ENCODE data around the gene SYCP2. TPM values are rescaled to one million over a fixed set of nuclear protein-coding genes. Genes with fewer than 3 reads are reported as not detected.

SYCP2 gene
- polyA plus RNA-seq, 1 donor (not counting 4 experiments of a cell fraction or from before 2014, with no cell fraction given): 0.12 TPM

DNA sequence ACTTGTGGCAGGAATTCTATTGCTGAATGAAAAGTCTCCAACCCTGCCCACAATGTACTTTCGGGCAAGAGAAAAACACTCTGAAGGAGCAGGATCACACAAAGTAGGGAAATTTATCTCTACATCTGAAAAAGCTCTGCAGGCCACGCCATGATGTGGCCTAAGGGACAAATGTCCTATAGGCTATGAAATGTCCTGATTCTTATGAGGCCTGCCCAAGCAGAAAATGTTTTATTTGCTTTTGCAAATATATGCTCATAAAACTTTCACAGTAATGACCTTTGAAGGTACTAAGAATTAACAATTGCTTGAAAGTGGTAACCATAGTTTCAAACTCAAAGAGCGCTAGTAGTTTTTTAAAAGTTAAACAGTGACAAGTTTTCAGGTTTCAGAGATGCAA lies 31.0 kb downstream of the SYCP2 start:
- no peak overlapping the region for H3K27ac ChIP-seq (ENCODE audit: control insufficient read depth, insufficient read depth, low read length)
- H4K20me1 ChIP-seq (ENCODE audit: control insufficient read depth, extremely low read depth, insufficient read depth, low read length): no peaks in the 10 kb centered on the region
- H3K9me3 ChIP-seq (ENCODE audit: control insufficient read depth, low read depth, low read length): no peaks in the 10 kb centered on the region
- H3K4me1 ChIP-seq (ENCODE audit: control insufficient read depth, extremely low read depth, insufficient read depth, low read length): no peaks in the 10 kb centered on the region
- H3K9ac ChIP-seq (ENCODE audit: control insufficient read depth, extremely low read depth, insufficient read depth, low read length): no peak overlapping the region
- no peak for DNase-seq (ENCODE audit: low read depth, low spot score)
- no peak for FAIRE-seq
- H3K36me3 ChIP-seq (ENCODE audit: control insufficient read depth in 2 of 2, extremely low read depth in 1 of 2, insufficient read depth in 2 of 2, low read length in 2 of 2): no peaks in the 10 kb centered on the region
- no peak overlapping the region for H3K4me3 ChIP-seq (ENCODE audit: control insufficient read depth in 2 of 3, extremely low read depth in 1 of 3, insufficient read depth in 2 of 3, low read depth in 1 of 3, low read length in 3 of 3)
- no peak for TF ChIP-seq EZH2 (IDR thresholded peaks at IDR 0.05; ENCODE audit: low read length)
- no peak for TF ChIP-seq CTCF (optimal IDR thresholded peaks at IDR 0.05 in 1 of 3, IDR thresholded peaks at IDR 0.05 in 1 of 3, conservative IDR thresholded peaks at IDR 0.05 in 1 of 3; ENCODE audit: extremely low read depth in 1 of 3, insufficient read depth in 2 of 3, low read length in 3 of 3)
- H3K9me1 ChIP-seq (ENCODE audit: control insufficient read depth, extremely low read depth, insufficient read depth, low read length): no peaks in the 10 kb centered on the region
- H3K79me2 ChIP-seq (ENCODE audit: control insufficient read depth, insufficient read depth, low read length): no peaks in the 10 kb centered on the region
- dilution Hi-C loops (cut with MboI; ENCODE audit: extremely low pct_ligation_motif_present, low sequenced_read_pairs): no loop called here
- no peak overlapping the region for H3K4me2 ChIP-seq (ENCODE audit: control insufficient read depth, extremely low read depth, insufficient read depth, low read depth, low read length)
- no peaks in the 10 kb centered on the region for H3K27me3 ChIP-seq (ENCODE audit: control insufficient read depth, extremely low read depth, insufficient read depth, low read length)
- no peak overlapping the region for H2AFZ ChIP-seq (ENCODE audit: control insufficient read depth, low read length)

DNA sequence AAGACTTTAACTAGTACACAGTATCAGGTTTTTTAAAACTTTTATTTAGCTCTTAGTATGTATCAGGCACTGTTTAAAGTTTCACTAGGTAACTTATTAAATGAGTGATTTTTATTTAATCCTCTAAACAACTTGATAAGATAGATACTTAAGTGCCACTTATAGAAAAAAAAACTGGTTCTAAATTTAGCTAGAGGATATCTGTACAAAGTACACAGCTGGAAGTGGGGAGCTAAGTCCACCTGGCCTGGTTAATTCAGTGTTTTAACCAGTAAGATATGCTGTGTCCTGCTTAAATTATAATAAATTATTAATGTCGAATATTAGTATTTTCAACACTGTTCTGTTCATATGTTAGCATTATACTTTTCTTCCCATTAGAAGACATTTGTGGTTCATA lies 37.5 kb downstream of the SYCP2 start:
- Histone ChIP-seq H3K4me2 (ENCODE audit: control insufficient read depth, extremely low read depth, insufficient read depth, low read depth, low read length) (no peak overlapping the region), H3K4me3 (ENCODE audit: control insufficient read depth in 2 of 3, extremely low read depth in 1 of 3, insufficient read depth in 2 of 3, low read depth in 1 of 3, low read length in 3 of 3) (no peak overlapping the region), H3K9ac (ENCODE audit: control insufficient read depth, extremely low read depth, insufficient read depth, low read length) (no peak overlapping the region), H3K9me3 (ENCODE audit: control insufficient read depth, low read depth, low read length) (no peaks in the 10 kb centered on the region), H3K9me1 (ENCODE audit: control insufficient read depth, extremely low read depth, insufficient read depth, low read length) (no peaks in the 10 kb centered on the region), H3K79me2 (ENCODE audit: control insufficient read depth, insufficient read depth, low read length) (no peaks in the 10 kb centered on the region), H3K27me3 (ENCODE audit: control insufficient read depth, extremely low read depth, insufficient read depth, low read length) (no peaks in the 10 kb centered on the region), H2AFZ (ENCODE audit: control insufficient read depth, low read length) (no peak overlapping the region), H3K4me1 (ENCODE audit: control insufficient read depth, extremely low read depth, insufficient read depth, low read length) (no peaks in the 10 kb centered on the region), H3K27ac (ENCODE audit: control insufficient read depth, insufficient read depth, low read length) (no peak overlapping the region), H3K36me3 (ENCODE audit: control insufficient read depth in 2 of 2, extremely low read depth in 1 of 2, insufficient read depth in 2 of 2, low read length in 2 of 2) (no peaks in the 10 kb centered on the region), H4K20me1 (ENCODE audit: control insufficient read depth, extremely low read depth, insufficient read depth, low read length) (no peaks in the 10 kb centered on the region)
- DNase-seq (ENCODE audit: low read depth, low spot score) (no peak), FAIRE-seq (no peak)
- dilution Hi-C loops (cut with MboI; ENCODE audit: extremely low pct_ligation_motif_present, low sequenced_read_pairs): no loop called here
- TF ChIP-seq CTCF (optimal IDR thresholded peaks at IDR 0.05 in 1 of 3, IDR thresholded peaks at IDR 0.05 in 1 of 3, conservative IDR thresholded peaks at IDR 0.05 in 1 of 3; ENCODE audit: extremely low read depth in 1 of 3, insufficient read depth in 2 of 3, low read length in 3 of 3): no peak
- no peak for TF ChIP-seq EZH2 (IDR thresholded peaks at IDR 0.05; ENCODE audit: low read length)

Data from keratinocyte (primary cell).